Lower leg skin (tissue), 3 donors: Measurements from ENCODE around the gene CNRIP1.

Source experiments
- CTCF ChIP-seq, 3 donors: fragments of 450-650 bp; IDR thresholded peaks; one replicate each; pipeline ENCODE4 v1.5.1; 2016; ENCODE audit warnings: antibody characterized with exemption in 3 of 3, mild to moderate bottlenecking in 3 of 3, moderate library complexity in 2 of 3
- POLR2A ChIP-seq, 2 donors: fragments of 450-650 bp; IDR thresholded peaks; one replicate each; pipeline ENCODE4 v1.6.1; 2016 to 2017; ENCODE audit warnings: antibody characterized with exemption in 2 of 2, mild to moderate bottlenecking in 1 of 2, moderate library complexity in 1 of 2

- TF ChIP-seq CTCF (IDR thresholded peaks at IDR 0.05) (no peak), POLR2A (IDR thresholded peaks at IDR 0.05) (no peak)
These were observed 8.7 kb downstream of the CNRIP1 start for GRCh38 chr2:68311033-68311432.
